NCI-H1048 (cell line): ENCODE measurements around the gene ZNF667.

ENCODE experiments used
- DNase-seq: peaks from one replicate; lab custom pipeline; 2025; lab: John Stamatoyannopoulos, UW

ZNF667 gene

GRCh38 chr19:56393119-56394012 is 83.8 kb downstream of the ZNF667 start, which contains the start of gene ZNF582:
TSS of gene ZNF582 (minus strand) at chr19:56393534. CDS start at chr19:56391752, 1,782 bp downstream.
- DNase-seq: no peak
